ENCODE measurements around the gene GSTM3.

GRCh38 chr1:109722908-109723691, 17.7 kb downstream of the GSTM3 start:
- TF ChIP-seq CTCF (optimal IDR thresholded peaks at IDR 0.05 in 1 of 3, IDR thresholded peaks at IDR 0.05 in 1 of 3, conservative IDR thresholded peaks at IDR 0.05 in 1 of 3; ENCODE audit: extremely low read depth in 1 of 3, insufficient read depth in 2 of 3, low read length in 3 of 3) (no peak), EZH2 (IDR thresholded peaks at IDR 0.05; ENCODE audit: low read length) (no peak)

All from keratinocyte (primary cell).